GM12801 (cell line): ENCODE data around the gene RNF186.

Experiments
- CTCF ChIP-seq: IDR thresholded peaks from one replicate; pipeline ENCODE4 v1.5.1; 2011; ENCODE audit warnings: control low read depth; ENCODE audit not compliant: insufficient read length; ENCODE audit errors: extremely low read depth

Gene RNF186

GRCh38 chr1:19799230-19800075 is 15.6 kb downstream of the RNF186 start, which contains the start of gene TMCO4:
TSS of gene TMCO4 (minus strand) at chr1:19799916. CDS start at chr1:19780758, 19,158 bp downstream.
- TF ChIP-seq CTCF = no peak

GRCh38 chr1:19798486-19799229 is 16.4 kb downstream of the RNF186 start:
- no peak for TF ChIP-seq CTCF

DNA sequence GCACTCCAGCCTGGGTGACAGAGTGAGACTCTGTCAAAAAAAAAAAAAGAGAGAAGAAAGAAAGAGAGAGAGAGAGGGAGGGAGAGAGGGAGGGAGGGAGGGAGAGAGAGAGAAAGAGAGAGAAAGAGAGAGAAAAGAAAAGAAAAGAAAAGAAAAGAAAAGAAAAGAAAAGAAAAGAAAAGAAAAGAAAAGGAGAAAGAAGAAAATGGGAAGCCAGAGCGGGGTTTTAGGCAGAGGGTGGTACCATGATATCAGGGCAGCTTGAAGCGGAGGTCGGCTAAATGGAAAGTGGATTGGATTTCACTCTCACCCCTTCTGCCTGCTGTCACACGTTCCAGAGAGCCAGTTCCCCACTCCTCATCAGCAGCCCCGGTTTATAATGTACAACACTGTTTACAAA is 17.3 kb downstream of the RNF186 start:
- no peak for TF ChIP-seq CTCF

DNA sequence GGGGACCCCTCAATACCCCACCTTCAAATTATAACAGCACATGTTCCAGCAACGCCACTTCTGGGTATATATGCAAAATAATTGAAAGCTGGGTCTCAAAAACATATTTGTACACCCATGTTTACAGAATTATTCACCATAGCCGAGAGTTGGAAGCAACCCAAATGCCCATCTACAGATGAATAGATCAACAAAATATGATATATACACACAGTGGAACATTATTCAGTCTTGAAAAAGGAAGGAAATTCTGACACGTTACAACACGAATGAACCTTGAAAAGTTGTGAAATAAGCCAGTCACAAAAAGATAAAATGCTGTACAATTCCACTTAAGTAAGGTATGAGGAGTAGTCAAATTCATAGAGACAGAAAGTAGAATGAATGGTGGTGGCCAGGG is 20.5 kb downstream of the RNF186 start:
- no peak for TF ChIP-seq CTCF

GRCh38 chr1:19793360-19794046 is 21.6 kb downstream of the RNF186 start:
- TF ChIP-seq CTCF = no peak

GRCh38 chr1:19792237-19793002 is 22.7 kb downstream of the RNF186 start:
- no peak for TF ChIP-seq CTCF
